PFSK-1 (cell line): ENCODE results near the gene MINDY4B.

Experiments
- POLR2AphosphoS5 ChIP-seq: IDR thresholded peaks from 2 replicates; pipeline ENCODE4 v1.6.1; 2012; ENCODE audit warnings: low read depth, mild to moderate bottlenecking, control low read depth, low read length, moderate library complexity
- TAF1 ChIP-seq: IDR thresholded peaks from 2 replicates; pipeline ENCODE4 v1.6.1; 2012; ENCODE audit warnings: low read length, control low read depth, borderline replicate concordance; ENCODE audit not compliant: insufficient read depth

DNA sequence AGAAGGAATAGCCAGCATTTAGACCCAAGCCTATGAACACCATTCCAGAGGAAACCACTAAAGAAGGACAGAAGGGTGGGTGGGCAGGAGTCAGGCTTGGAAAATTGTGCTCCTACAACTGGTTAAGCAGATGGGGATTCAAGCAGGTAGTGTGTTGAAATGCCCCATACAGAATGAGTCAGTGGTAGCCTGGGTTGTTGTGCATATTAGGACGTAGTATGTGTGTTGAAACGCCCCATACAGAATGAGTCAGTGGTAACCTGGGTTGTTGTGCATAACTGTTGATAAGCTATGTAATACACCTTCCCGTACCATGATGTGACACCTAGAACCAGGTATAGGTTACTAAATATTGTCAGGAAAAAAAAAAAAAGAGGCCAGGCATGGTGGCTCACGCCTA, 34.0 kb downstream of the MINDY4B start:
- TF ChIP-seq POLR2AphosphoS5 (no peak), TAF1 (no peak)
